Stimulated activated CD8-positive, alpha-beta memory T cell treated with anti-CD3 and anti-CD28 coated beads, Interleukin-2, amount 100 ng/mL, for 48 hours (primary cell): ENCODE measurements around the gene SNHG17.

Source experiments
- DNase-seq, 2 donors: peaks; one replicate each; pipeline ENCODE4 v3.0.0-alpha.2; 2020; ENCODE audit warnings: low read depth in 2 of 2

Gene SNHG17

GRCh38 chr20:38373898-38374297 is 61.2 kb downstream of the SNHG17 start:
- DNase-seq = no peak

- no peak for DNase-seq
These were observed 61.8 kb downstream of the SNHG17 start for GRCh38 chr20:38373231-38373867.

GRCh38 chr20:38372806-38373205 is 62.3 kb downstream of the SNHG17 start:
- no peak for DNase-seq
